HEK293 (cell line): ENCODE measurements around the gene PCDHGB3.

ENCODE experiments used
- GLIS1 ChIP-seq: fragments of 450-650 bp; formaldehyde crosslinking; IDR thresholded peaks from 2 replicates; pipeline ENCODE4 v1.5.1; 2016; ENCODE audit warnings: missing biosample characterization, missing genetic modification characterization
- HOXC10 ChIP-seq: sonication (generic); formaldehyde crosslinking; IDR thresholded peaks from 2 replicates; pipeline ENCODE4 v1.8.1; 2023; ENCODE audit warnings: mild to moderate bottlenecking, missing genetic modification reagents
- KLF1 ChIP-seq: fragments of 450-650 bp; formaldehyde crosslinking; IDR thresholded peaks from 2 replicates; pipeline ENCODE4 v1.5.1; 2016; ENCODE audit warnings: missing biosample characterization, missing genetic modification characterization
- PRDM4 ChIP-seq: fragments of 450-650 bp; formaldehyde crosslinking; IDR thresholded peaks from 2 replicates; pipeline ENCODE4 v1.5.1; 2017; ENCODE audit warnings: missing biosample characterization, missing genetic modification characterization
- SCRT1 ChIP-seq: fragments of 450-650 bp; formaldehyde crosslinking; IDR thresholded peaks from 2 replicates; pipeline ENCODE4 v1.5.1; 2016; ENCODE audit warnings: missing biosample characterization, missing genetic modification characterization, borderline replicate concordance
- SP3 ChIP-seq: fragments of 450-650 bp; formaldehyde crosslinking; IDR thresholded peaks from 2 replicates; pipeline ENCODE4 v1.5.1; 2016; ENCODE audit warnings: missing biosample characterization, missing genetic modification characterization
- SP7 ChIP-seq: fragments of 450-650 bp; formaldehyde crosslinking; IDR thresholded peaks from 2 replicates; pipeline ENCODE4 v1.5.1; 2016; ENCODE audit warnings: missing biosample characterization, missing genetic modification characterization
- YY1 ChIP-seq: fragments of 450-650 bp; formaldehyde crosslinking; IDR thresholded peaks from 2 replicates; pipeline ENCODE4 v1.5.1; 2018; ENCODE audit warnings: missing biosample characterization, missing genetic modification characterization
- ZBTB21 ChIP-seq: fragments of 450-650 bp; formaldehyde crosslinking; IDR thresholded peaks from 2 replicates; pipeline ENCODE4 v1.5.1; 2017; ENCODE audit warnings: missing biosample characterization, missing genetic modification characterization
- ZBTB26 ChIP-seq: fragments of 450-650 bp; formaldehyde crosslinking; optimal IDR thresholded peaks from 2 replicates; pipeline ENCODE3; 2016; ENCODE audit warnings: missing biosample characterization, mild to moderate bottlenecking, missing genetic modification characterization
- ZBTB8A ChIP-seq: fragments of 450-650 bp; formaldehyde crosslinking; IDR thresholded peaks from 2 replicates; pipeline ENCODE4 v1.5.1; 2016; ENCODE audit warnings: missing biosample characterization, missing genetic modification characterization
- ZFP37 ChIP-seq: fragments of 450-650 bp; formaldehyde crosslinking; IDR thresholded peaks from 2 replicates; pipeline ENCODE4 v1.5.1; 2016; ENCODE audit warnings: missing biosample characterization, missing genetic modification characterization
- ZNF138 ChIP-seq: fragments of 450-650 bp; formaldehyde crosslinking; IDR thresholded peaks from 2 replicates; pipeline ENCODE4 v1.5.1; 2016; ENCODE audit warnings: missing biosample characterization, missing genetic modification characterization, borderline replicate concordance
- ZNF146 ChIP-seq: fragments of 450-650 bp; formaldehyde crosslinking; IDR thresholded peaks from 2 replicates; pipeline ENCODE4 v1.5.1; 2016; ENCODE audit warnings: missing biosample characterization, missing genetic modification characterization
- ZNF16 ChIP-seq: fragments of 450-650 bp; formaldehyde crosslinking; IDR thresholded peaks from 2 replicates; pipeline ENCODE4 v1.5.1; 2016; ENCODE audit warnings: low read depth, missing biosample characterization, missing genetic modification characterization
- ZNF184 ChIP-seq: fragments of 450-650 bp; IDR thresholded peaks from 2 replicates; pipeline ENCODE4 v1.5.1; 2018; ENCODE audit warnings: missing biosample characterization, mild to moderate bottlenecking, missing genetic modification characterization
- ZNF214 ChIP-seq: fragments of 450-650 bp; formaldehyde crosslinking; IDR thresholded peaks from 2 replicates; pipeline ENCODE4 v1.5.1; 2017; ENCODE audit warnings: missing biosample characterization, mild to moderate bottlenecking, missing genetic modification characterization, borderline replicate concordance
- ZNF223 ChIP-seq: fragments of 450-650 bp; formaldehyde crosslinking; IDR thresholded peaks from 2 replicates; pipeline ENCODE4 v1.5.1; 2016; ENCODE audit warnings: missing biosample characterization, missing genetic modification characterization
- ZNF239 ChIP-seq: fragments of 450-650 bp; formaldehyde crosslinking; IDR thresholded peaks from 2 replicates; pipeline ENCODE4 v1.5.1; 2016; ENCODE audit warnings: missing biosample characterization, missing genetic modification characterization
- ZNF266 ChIP-seq: fragments of 450-650 bp; formaldehyde crosslinking; IDR thresholded peaks from 2 replicates; pipeline ENCODE4 v1.5.1; 2016; ENCODE audit warnings: missing biosample characterization, missing genetic modification characterization, low read depth
- ZNF48 ChIP-seq: fragments of 450-650 bp; formaldehyde crosslinking; IDR thresholded peaks from 2 replicates; pipeline ENCODE4 v1.5.1; 2016; ENCODE audit warnings: missing biosample characterization, missing genetic modification characterization
- ZNF514 ChIP-seq: fragments of 450-650 bp; formaldehyde crosslinking; IDR thresholded peaks from 2 replicates; pipeline ENCODE4 v1.5.1; 2016; ENCODE audit warnings: missing biosample characterization, missing genetic modification characterization
- ZNF558 ChIP-seq: fragments of 450-650 bp; formaldehyde crosslinking; IDR thresholded peaks from 2 replicates; pipeline ENCODE4 v1.5.1; 2016; ENCODE audit warnings: missing biosample characterization, missing genetic modification characterization
- ZNF624 ChIP-seq: fragments of 450-650 bp; formaldehyde crosslinking; IDR thresholded peaks from 2 replicates; pipeline ENCODE4 v1.5.1; 2017; ENCODE audit warnings: missing biosample characterization, missing genetic modification characterization
- ZNF626 ChIP-seq: fragments of 450-650 bp; sonication (Bioruptor Pico); formaldehyde crosslinking; IDR thresholded peaks from 2 replicates; pipeline ENCODE4 v1.5.1; 2018; ENCODE audit warnings: missing biosample characterization, missing genetic modification characterization, inconsistent platforms
- ZNF664 ChIP-seq: fragments of 450-650 bp; formaldehyde crosslinking; IDR thresholded peaks from 2 replicates; pipeline ENCODE4 v1.5.1; 2016; ENCODE audit warnings: missing biosample characterization, missing genetic modification characterization
- ZNF677 ChIP-seq: fragments of 450-650 bp; IDR thresholded peaks from 2 replicates; pipeline ENCODE4 v1.5.0; 2018; ENCODE audit warnings: missing biosample characterization, mild to moderate bottlenecking, missing genetic modification characterization, moderate library complexity
- ZNF785 ChIP-seq: fragments of 450-650 bp; formaldehyde crosslinking; IDR thresholded peaks from 2 replicates; pipeline ENCODE4 v1.5.1; 2016; ENCODE audit warnings: missing biosample characterization, missing genetic modification characterization
- TF ChIP-seq, protein P1 (sequence below): fragments of 450-650 bp; formaldehyde crosslinking; IDR thresholded peaks from 2 replicates; pipeline ENCODE4 v1.5.1; 2017; ENCODE audit warnings: missing biosample characterization, missing genetic modification characterization
- TF ChIP-seq, protein P2 (sequence below): fragments of 450-650 bp; formaldehyde crosslinking; IDR thresholded peaks from 2 replicates; pipeline ENCODE4 v1.5.1; 2017; ENCODE audit warnings: missing biosample characterization, missing genetic modification characterization
- TF ChIP-seq, protein P3 (sequence below): fragments of 450-650 bp; formaldehyde crosslinking; IDR thresholded peaks from 2 replicates; pipeline ENCODE4 v1.5.1; 2016; ENCODE audit warnings: missing biosample characterization, missing genetic modification characterization
- TF ChIP-seq, protein P4 (sequence below): fragments of 450-650 bp; formaldehyde crosslinking; IDR thresholded peaks from 2 replicates; pipeline ENCODE4 v1.5.1; 2016; ENCODE audit warnings: missing biosample characterization, missing genetic modification characterization

PCDHGB3 gene

DNA sequence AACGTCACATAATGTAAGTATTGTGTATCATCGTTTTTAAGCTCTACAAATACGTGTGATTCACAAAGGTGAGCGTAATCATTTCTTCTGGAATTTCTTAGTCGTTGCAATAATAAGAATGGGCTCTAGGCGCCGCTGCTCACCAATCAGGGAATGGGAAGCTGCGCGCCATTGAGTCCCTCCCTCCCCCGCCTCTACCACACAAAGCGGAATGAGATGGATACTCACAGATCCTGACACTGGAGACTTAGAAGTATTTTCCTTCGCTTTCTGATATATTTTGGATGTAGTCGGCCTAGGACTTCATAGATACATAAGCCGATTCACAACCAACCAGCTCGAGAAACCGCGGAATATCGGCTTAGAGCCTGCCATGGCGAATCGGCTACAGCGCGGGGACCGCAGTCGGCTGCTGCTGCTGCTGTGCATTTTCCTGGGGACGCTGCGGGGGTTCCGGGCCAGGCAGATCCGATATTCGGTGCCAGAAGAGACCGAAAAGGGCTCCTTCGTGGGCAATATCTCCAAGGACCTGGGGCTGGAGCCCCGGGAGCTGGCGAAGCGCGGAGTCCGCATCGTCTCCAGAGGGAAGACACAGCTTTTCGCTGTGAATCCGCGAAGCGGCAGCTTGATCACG lies 50.9 kb downstream of the PCDHGB3 start, which contains the start of gene PCDHGA11 (continued):
- TF ChIP-seq, protein P1, sequence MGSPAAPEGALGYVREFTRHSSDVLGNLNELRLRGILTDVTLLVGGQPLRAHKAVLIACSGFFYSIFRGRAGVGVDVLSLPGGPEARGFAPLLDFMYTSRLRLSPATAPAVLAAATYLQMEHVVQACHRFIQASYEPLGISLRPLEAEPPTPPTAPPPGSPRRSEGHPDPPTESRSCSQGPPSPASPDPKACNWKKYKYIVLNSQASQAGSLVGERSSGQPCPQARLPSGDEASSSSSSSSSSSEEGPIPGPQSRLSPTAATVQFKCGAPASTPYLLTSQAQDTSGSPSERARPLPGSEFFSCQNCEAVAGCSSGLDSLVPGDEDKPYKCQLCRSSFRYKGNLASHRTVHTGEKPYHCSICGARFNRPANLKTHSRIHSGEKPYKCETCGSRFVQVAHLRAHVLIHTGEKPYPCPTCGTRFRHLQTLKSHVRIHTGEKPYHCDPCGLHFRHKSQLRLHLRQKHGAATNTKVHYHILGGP (tag by site-specific recombination), result no peak
- TF ChIP-seq, protein P2, sequence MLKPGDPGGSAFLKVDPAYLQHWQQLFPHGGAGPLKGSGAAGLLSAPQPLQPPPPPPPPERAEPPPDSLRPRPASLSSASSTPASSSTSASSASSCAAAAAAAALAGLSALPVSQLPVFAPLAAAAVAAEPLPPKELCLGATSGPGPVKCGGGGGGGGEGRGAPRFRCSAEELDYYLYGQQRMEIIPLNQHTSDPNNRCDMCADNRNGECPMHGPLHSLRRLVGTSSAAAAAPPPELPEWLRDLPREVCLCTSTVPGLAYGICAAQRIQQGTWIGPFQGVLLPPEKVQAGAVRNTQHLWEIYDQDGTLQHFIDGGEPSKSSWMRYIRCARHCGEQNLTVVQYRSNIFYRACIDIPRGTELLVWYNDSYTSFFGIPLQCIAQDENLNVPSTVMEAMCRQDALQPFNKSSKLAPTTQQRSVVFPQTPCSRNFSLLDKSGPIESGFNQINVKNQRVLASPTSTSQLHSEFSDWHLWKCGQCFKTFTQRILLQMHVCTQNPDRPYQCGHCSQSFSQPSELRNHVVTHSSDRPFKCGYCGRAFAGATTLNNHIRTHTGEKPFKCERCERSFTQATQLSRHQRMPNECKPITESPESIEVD (tag by site-specific recombination), result no peak
- TF ChIP-seq SCRT1 (no peak), ZNF223 (no peak), ZFP37 (tag by site-specific recombination) (no peak), SP3 (no peak), KLF1 (no peak), ZNF626 (tag by site-specific recombination) (0 out of 2 replicates have a peak, but pooled peaks have one; percentile 29), ZNF785 (no peak), ZNF16 (tag by site-specific recombination) (no peak), ZBTB8A (no peak), ZNF677 (tag by site-specific recombination) (no peak), HOXC10 (CRISPR knock-in tag) (no peak), ZNF184 (tag by site-specific recombination) (peak; percentile 33; the same call in 1 of the 2 replicates), ZNF558 (tag by site-specific recombination) (0 out of 2 replicates have a peak, but pooled peaks have one; percentile 24), ZNF664 (tag by site-specific recombination) (no peak), ZNF214 (tag by site-specific recombination) (no peak), ZNF138 (tag by site-specific recombination) (no peak), GLIS1 (no peak; the same call in 1 of the 2 replicates), PRDM4 (tag by site-specific recombination) (no peak), ZNF48 (tag by site-specific recombination) (no peak), SP7 (tag by site-specific recombination) (0 out of 2 replicates have a peak, but pooled peaks have one; percentile 28), ZNF624 (tag by site-specific recombination) (no peak), YY1 (tag by site-specific recombination) (peak; percentile 63; the same call in 1 of the 2 replicates), ZNF266 (peak; percentile 99), ZNF239 (tag by site-specific recombination) (no peak), ZBTB26 (tag by site-specific recombination) (peak; percentile 24), ZBTB21 (tag by site-specific recombination) (no peak), ZNF514 (no peak), ZNF146 (tag by site-specific recombination) (no peak)
- TF ChIP-seq, protein P3, sequence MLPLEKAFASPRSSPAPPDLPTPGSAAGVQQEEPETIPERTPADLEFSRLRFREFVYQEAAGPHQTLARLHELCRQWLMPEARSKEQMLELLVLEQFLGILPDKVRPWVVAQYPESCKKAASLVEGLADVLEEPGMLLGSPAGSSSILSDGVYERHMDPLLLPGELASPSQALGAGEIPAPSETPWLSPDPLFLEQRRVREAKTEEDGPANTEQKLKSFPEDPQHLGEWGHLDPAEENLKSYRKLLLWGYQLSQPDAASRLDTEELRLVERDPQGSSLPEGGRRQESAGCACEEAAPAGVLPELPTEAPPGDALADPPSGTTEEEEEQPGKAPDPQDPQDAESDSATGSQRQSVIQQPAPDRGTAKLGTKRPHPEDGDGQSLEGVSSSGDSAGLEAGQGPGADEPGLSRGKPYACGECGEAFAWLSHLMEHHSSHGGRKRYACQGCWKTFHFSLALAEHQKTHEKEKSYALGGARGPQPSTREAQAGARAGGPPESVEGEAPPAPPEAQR (tag by site-specific recombination), result no peak
- TF ChIP-seq, protein P4, sequence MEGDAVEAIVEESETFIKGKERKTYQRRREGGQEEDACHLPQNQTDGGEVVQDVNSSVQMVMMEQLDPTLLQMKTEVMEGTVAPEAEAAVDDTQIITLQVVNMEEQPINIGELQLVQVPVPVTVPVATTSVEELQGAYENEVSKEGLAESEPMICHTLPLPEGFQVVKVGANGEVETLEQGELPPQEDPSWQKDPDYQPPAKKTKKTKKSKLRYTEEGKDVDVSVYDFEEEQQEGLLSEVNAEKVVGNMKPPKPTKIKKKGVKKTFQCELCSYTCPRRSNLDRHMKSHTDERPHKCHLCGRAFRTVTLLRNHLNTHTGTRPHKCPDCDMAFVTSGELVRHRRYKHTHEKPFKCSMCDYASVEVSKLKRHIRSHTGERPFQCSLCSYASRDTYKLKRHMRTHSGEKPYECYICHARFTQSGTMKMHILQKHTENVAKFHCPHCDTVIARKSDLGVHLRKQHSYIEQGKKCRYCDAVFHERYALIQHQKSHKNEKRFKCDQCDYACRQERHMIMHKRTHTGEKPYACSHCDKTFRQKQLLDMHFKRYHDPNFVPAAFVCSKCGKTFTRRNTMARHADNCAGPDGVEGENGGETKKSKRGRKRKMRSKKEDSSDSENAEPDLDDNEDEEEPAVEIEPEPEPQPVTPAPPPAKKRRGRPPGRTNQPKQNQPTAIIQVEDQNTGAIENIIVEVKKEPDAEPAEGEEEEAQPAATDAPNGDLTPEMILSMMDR, result peak; percentile 59
